ENCODE results near the gene TNFRSF18. TPM values are rescaled to one million over a fixed set of nuclear protein-coding genes. Genes with fewer than 3 reads are reported as not detected.

The TNFRSF18 gene
- polyA plus RNA-seq, 1 donor from 2014 or later = not detected

DNA sequence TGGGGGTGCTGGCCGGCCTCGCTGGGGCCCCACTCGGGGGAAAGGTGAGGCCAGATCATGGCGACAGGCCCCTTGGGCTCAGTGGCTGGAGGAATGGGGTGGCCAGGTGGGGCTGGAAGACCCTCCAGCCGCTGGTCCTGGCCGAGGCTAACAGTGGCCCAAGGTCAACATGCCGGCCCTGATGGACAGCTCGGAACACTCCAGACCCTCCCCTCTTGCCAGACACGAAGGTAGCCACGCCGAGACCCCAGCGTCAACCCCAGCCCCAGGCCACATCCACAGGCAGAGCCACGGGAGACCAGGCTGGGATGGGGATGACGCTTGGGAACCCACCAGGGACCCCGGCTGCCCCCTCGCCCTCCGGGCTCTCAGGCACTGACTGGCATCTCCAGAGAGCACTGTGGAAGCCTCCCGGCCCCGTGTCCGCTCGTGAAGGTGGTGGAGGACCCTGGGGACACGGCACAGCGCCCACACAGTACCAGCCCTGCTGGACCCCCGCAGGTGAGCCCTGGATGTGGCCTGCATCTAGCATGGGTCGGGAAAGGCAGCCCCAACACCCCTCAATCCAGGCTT, 41.0 kb upstream of the TNFRSF18 start:
- H3K4me2 ChIP-seq (ENCODE audit: low read length) = no peak overlapping the region
- no peaks in the 10 kb centered on the region for H3F3A ChIP-seq (ENCODE audit: insufficient read depth, low read length, poor library complexity, severe bottlenecking)
- H2AFZ ChIP-seq (ENCODE audit: low read depth, low read length) = no peak overlapping the region
- H3K4me3 ChIP-seq (ENCODE audit: low read length) = no peak overlapping the region
- H3K36me3 ChIP-seq (ENCODE audit: insufficient read depth, low read length) = no peaks in the 10 kb centered on the region
- TF ChIP-seq, protein P1, sequence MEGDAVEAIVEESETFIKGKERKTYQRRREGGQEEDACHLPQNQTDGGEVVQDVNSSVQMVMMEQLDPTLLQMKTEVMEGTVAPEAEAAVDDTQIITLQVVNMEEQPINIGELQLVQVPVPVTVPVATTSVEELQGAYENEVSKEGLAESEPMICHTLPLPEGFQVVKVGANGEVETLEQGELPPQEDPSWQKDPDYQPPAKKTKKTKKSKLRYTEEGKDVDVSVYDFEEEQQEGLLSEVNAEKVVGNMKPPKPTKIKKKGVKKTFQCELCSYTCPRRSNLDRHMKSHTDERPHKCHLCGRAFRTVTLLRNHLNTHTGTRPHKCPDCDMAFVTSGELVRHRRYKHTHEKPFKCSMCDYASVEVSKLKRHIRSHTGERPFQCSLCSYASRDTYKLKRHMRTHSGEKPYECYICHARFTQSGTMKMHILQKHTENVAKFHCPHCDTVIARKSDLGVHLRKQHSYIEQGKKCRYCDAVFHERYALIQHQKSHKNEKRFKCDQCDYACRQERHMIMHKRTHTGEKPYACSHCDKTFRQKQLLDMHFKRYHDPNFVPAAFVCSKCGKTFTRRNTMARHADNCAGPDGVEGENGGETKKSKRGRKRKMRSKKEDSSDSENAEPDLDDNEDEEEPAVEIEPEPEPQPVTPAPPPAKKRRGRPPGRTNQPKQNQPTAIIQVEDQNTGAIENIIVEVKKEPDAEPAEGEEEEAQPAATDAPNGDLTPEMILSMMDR (IDR thresholded peaks at IDR 0.05; ENCODE audit: poor library complexity, severe bottlenecking) = no peak
- TF ChIP-seq TAF1 (IDR thresholded peaks at IDR 0.05; ENCODE audit: low read depth) (no peak), REST (IDR thresholded peaks at IDR 0.05; ENCODE audit: borderline replicate concordance) (no peak), RAD21 (conservative IDR thresholded peaks at IDR 0.05) (no peak), MXI1 (conservative IDR thresholded peaks at IDR 0.05; ENCODE audit: poor library complexity, severe bottlenecking) (no peak), SMC3 (conservative IDR thresholded peaks at IDR 0.05; ENCODE audit: poor library complexity) (no peak), EP300 (conservative IDR thresholded peaks at IDR 0.05; ENCODE audit: poor library complexity, severe bottlenecking) (no peak), POLR2AphosphoS5 (IDR thresholded peaks at IDR 0.05) (no peak), EZH2 (IDR thresholded peaks at IDR 0.05; ENCODE audit: borderline replicate concordance, insufficient read depth, low read length, poor library complexity, severe bottlenecking) (no peak)
- no peak overlapping the region for H3K27ac ChIP-seq (ENCODE audit: low read length)
- peaks cover 3% of the 10 kb centered on the region for H3K27me3 ChIP-seq (ENCODE audit: insufficient read depth, low read depth, low read length)
- no peaks in the 10 kb centered on the region for H4K20me1 ChIP-seq (ENCODE audit: insufficient read depth)
- no peaks in the 10 kb centered on the region for H3K9me3 ChIP-seq (ENCODE audit: low read length)
- H3K79me2 ChIP-seq (replicated peaks; ENCODE audit: insufficient read depth, low read length) = no peaks in the 10 kb centered on the region
- no peak overlapping the region for H3K9ac ChIP-seq (ENCODE audit: low read length)
- no peaks in the 10 kb centered on the region for H3K9me2 ChIP-seq (ENCODE audit: insufficient read depth, low read length)

GRCh38 chr1:1246577-1247340, 40.4 kb upstream of the TNFRSF18 start, which contains the start of gene C1QTNF12:
C1QTNF12 (minus strand) TSS chr1:1246722; CDS start chr1:1246690, 32 bp downstream.
- TF ChIP-seq REST (IDR thresholded peaks at IDR 0.05; ENCODE audit: borderline replicate concordance) (no peak), MXI1 (conservative IDR thresholded peaks at IDR 0.05; ENCODE audit: poor library complexity, severe bottlenecking) (no peak), RAD21 (conservative IDR thresholded peaks at IDR 0.05) (no peak), SMC3 (conservative IDR thresholded peaks at IDR 0.05; ENCODE audit: poor library complexity) (no peak), POLR2AphosphoS5 (IDR thresholded peaks at IDR 0.05) (no peak), EZH2 (IDR thresholded peaks at IDR 0.05; ENCODE audit: borderline replicate concordance, insufficient read depth, low read length, poor library complexity, severe bottlenecking) (no peak), EP300 (conservative IDR thresholded peaks at IDR 0.05; ENCODE audit: poor library complexity, severe bottlenecking) (no peak), TAF1 (IDR thresholded peaks at IDR 0.05; ENCODE audit: low read depth) (no peak)
- TF ChIP-seq, protein P1 (IDR thresholded peaks at IDR 0.05; ENCODE audit: poor library complexity, severe bottlenecking) = no peak
- no peak within 1 kb of the TSS for H3K4me3 ChIP-seq (ENCODE audit: low read length)
- H3K36me3 ChIP-seq (ENCODE audit: insufficient read depth, low read length) = no peaks in the 10 kb centered on the region
- H3K9ac ChIP-seq (ENCODE audit: low read length) = no peak within 1 kb of the TSS
- no peak within 1 kb of the TSS for H3K27ac ChIP-seq (ENCODE audit: low read length)
- no peaks in the 10 kb centered on the region for H3K79me2 ChIP-seq (replicated peaks; ENCODE audit: insufficient read depth, low read length)
- H3K9me3 ChIP-seq (ENCODE audit: low read length) = no peaks in the 10 kb centered on the region
- no peaks in the 10 kb centered on the region for H3F3A ChIP-seq (ENCODE audit: insufficient read depth, low read length, poor library complexity, severe bottlenecking)
- no peak within 1 kb of the TSS for H3K4me2 ChIP-seq (ENCODE audit: low read length)
- H4K20me1 ChIP-seq (ENCODE audit: insufficient read depth) = no peaks in the 10 kb centered on the region
- no peak within 1 kb of the TSS for H2AFZ ChIP-seq (ENCODE audit: low read depth, low read length)
- no peaks in the 10 kb centered on the region for H3K9me2 ChIP-seq (ENCODE audit: insufficient read depth, low read length)
- H3K27me3 ChIP-seq (ENCODE audit: insufficient read depth, low read depth, low read length) = peaks cover 3% of the 10 kb centered on the region

All from neural cell (in vitro differentiated cells).